NCI-H2196 treated with DMSO at 0.1 percent for 48 hours (cell line): Measurements from ENCODE around the gene CLIP3.
"Not testable (repeated sequence)": the region's sequence is repeated elsewhere in the genome, so short reads cannot be mapped to it uniquely, and the experiment has no call there.

Source experiments
- DNase-seq: peaks from one replicate; lab custom pipeline; 2025; ENCODE audit not compliant: unreplicated experiment; lab: John Stamatoyannopoulos, UW

The CLIP3 gene

DNA sequence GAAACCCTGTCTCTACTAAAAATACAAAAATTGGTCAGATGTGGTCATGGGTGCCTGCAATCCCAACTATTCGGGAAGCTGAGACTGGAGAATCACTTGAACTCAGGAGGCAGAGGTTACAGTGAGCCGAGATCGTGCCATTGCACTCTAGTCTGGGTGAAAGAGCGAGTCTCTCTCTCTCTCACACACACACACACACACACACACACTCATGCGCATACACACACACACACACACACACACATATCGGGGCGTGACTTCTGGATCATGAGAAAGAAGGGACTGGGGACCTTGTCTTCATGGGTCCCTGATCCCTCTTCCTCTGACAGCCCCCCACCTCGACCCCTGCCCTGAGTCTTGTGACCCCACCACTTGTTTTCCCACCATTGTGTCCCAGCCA, 49.5 kb downstream of the CLIP3 start:
- DNase-seq, result no peak

DNA sequence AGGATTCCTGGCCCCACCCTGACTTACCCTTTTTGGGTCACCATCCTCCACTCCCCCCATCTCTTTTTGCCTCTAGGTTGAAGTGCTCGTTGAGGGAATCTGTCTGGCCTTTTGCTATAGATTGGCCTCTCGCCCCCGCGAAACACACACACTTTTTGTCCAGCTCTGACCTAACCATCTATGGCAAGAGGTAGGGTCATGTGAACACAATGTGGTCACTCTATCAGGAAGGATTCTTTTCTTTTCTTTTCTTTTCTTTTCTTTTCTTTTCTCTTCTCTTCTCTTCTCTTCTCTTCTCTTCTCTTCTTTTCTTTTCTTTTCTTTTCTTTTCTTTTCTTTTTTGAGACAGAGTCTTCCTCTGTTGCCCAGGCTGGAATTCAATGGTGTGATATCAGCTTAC, 51.7 kb downstream of the CLIP3 start:
- DNase-seq, result not testable (repeated sequence)

DNA sequence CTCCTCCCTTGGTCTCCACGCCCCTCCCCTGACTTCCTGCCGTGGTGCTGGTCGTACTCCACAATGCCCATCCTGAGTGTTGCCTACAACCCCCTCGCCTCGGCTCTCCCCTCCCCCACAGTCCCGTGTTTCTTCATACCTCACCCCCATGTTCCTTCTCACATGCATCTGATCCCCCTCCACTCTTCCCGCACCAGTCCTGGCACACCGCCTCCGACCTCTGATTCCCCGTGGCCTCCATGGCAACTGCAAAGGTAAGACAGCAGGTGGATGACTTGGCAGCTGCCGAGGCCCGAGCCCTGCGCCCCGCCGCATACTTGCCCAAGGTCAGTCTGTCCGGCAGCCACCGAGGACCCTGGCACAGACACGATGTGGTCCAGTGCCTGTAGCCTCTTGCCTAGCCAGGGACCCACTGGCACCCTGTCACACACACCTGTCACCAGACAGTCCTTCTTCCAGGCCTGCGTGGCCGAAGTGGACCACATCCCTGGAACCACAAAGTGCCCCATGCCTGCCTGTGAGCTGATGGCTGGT, 53.8 kb downstream of the CLIP3 start:
- DNase-seq, result no peak

DNA sequence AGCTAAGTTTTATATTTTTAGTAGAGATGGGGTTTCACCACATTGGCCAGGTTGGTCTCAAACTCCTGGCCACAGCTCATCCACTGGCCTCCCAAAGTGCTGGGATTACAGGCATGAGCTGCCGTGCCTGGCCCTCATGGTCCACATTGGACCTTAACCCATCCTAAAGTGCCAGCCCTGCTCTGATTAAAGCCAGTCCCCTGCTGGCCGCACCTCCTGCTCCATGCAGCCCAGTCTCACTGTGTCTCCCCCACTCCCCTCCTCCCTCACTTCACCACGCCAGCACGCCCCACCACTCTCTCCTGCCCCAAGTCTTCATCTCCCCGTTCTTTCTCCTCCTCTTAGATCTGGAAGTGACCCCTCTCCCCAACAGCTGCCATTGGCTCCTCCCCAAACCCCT, 54.4 kb downstream of the CLIP3 start:
- DNase-seq, result no peak

DNA sequence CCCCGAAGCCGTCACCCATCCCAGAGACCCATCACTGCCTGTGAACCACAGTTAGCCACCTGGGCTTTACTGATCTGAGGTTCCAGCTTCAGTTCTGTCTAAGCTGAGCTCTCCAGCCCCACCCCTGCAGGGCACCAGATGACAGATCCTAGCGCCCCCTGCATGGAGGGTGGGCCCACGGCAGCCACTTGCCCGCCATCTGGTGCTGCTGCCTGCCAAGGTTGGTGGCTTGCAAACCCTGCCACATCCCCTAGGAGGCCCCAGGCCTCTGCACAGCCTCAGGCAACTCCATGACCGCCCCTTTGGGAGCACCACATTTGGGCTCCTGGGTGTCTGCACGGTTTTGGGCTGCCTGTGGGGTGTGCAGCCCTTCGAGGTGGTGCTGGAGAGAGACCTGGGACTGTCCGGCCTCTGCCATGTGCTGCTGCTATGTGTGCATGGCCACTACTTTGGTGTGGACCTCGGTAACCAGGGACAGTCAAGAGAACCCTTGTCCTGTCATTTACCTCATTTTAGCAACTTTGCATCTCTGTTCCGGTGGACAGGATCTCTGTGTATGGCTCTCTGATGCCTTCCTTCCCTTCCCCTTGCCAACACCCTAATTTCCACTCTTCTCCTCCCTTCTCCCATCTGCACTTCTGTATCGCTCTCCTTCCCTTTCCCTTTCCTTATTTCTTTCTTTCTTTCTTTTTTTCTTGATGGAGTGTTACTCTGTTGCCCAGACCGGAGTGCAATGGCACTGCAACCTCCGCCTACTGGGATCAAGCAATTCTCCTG, 55.0 kb downstream of the CLIP3 start:
- DNase-seq, result no peak

DNA sequence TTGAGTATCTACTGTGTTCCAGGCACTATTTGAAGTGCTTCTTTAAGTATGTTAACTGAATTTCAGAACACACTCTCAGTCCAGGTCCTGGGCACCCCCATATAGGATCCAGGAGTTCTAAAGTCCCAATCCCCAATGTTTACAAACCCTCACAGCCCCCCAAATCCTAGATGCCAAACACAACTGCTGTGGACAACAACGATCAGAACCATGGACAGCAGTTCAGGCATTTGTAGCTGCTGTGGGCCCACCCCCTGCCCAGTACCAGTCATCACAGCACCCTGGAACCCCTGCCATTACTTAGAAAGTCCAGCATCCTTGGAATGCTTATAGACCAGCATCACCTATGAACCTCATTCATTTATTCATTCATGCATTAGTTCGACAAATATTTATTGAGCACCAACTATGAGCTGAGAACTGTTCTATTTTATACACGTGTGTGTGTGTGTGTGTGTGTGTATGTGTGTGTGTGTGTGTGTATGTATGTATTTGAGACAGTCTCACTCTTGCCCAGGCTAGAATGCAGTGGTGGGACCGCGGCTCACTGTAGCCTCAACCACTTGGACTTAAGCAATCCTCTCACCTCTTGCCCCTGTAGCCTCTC, 57.0 kb downstream of the CLIP3 start:
- DNase-seq, result no peak

DNA sequence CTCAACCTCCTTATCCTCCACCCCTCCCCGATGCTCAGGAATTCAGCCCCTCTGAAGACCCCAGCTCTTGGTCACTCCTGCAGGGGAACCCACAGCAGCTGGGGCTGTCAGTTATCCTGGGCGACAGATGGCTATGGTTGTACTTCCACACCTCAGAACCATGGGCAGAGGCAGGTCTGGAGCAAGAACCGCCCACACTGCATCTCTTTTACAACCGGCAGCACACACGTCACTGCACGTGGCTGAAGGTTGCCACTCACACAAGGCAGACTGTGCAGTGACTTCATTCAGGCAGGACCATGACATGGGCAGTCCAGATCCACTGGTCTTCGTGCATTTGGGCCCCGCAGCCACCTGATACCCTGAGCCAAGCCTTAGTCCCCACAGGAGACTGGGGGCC, 59.2 kb downstream of the CLIP3 start:
- no peak for DNase-seq

DNA sequence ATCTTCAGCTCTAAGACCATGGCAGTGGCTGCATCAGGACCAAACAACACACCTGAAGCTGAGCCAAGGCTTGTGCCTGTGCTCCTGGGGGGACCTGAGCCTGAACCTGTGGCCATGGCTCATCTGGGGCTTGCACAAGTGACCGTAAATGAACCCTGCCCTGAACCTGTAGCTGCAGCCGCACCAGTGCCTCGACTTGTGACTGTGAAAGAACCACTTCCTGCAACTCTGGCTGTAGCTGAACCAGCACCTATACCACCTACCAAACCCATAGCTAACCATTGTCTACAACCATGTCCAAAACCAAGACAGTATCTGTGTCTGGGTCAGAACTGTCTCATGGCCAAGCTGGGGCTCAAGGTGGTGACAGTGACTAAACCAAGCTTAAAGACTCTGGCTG, 65.9 kb downstream of the CLIP3 start:
- no peak for DNase-seq
